OCI-LY1 (cell line): ENCODE measurements around the gene SRSF11.
"Not testable (repeated sequence)": the region's sequence is repeated elsewhere in the genome, so short reads cannot be mapped to it uniquely, and the experiment has no call there.

Experiments
- H2AFZ ChIP-seq: fragments of 200-600 bp; sonication (generic), shearing (Covaris generic); 2 replicates; pipeline ENCODE4 v1.6.0; 2014; ENCODE audit warnings: antibody characterized with exemption, mild to moderate bottlenecking, low read length
- H3F3A ChIP-seq: fragments of 200-600 bp; sonication (generic), shearing (Covaris generic); 2 replicates; pipeline ENCODE4 v1.6.0; 2014; ENCODE audit warnings: mild to moderate bottlenecking, antibody characterized with exemption, low read length, moderate library complexity; ENCODE audit not compliant: insufficient read depth
- H3K27ac ChIP-seq: fragments of 200-600 bp; sonication (generic); 2 replicates; pipeline ENCODE4 v1.5.1; 2014; ENCODE audit warnings: low read length, mixed run types, mild to moderate bottlenecking, low read depth; ENCODE audit not compliant: poor library complexity, severe bottlenecking
- H3K27me3 ChIP-seq: fragments of 200-600 bp; sonication (generic); 2 replicates; pipeline ENCODE4 v1.6.0; 2014; ENCODE audit warnings: antibody characterized with exemption, mild to moderate bottlenecking, low read length, moderate library complexity; ENCODE audit not compliant: insufficient read depth
- H3K36me3 ChIP-seq: fragments of 200-600 bp; sonication (generic); 2 replicates; pipeline ENCODE4 v1.6.1; 2014; ENCODE audit warnings: mild to moderate bottlenecking, antibody characterized with exemption, low read length, moderate library complexity, mixed read lengths; ENCODE audit not compliant: insufficient read depth
- H3K4me1 ChIP-seq: fragments of 200-600 bp; sonication (generic); 2 replicates; pipeline ENCODE4 v1.5.1; 2014; ENCODE audit warnings: mild to moderate bottlenecking, low read length, moderate library complexity; ENCODE audit not compliant: insufficient read depth, severe bottlenecking
- H3K4me2 ChIP-seq: fragments of 200-600 bp; sonication (generic), shearing (Covaris generic); 2 replicates; pipeline ENCODE4 v1.6.1; 2014; ENCODE audit warnings: low read length
- H3K4me3 ChIP-seq: fragments of 200-600 bp; sonication (generic); 2 replicates; pipeline ENCODE4 v1.5.1; 2014; ENCODE audit warnings: low read length, low read depth, mild to moderate bottlenecking, mixed read lengths; ENCODE audit not compliant: poor library complexity, severe bottlenecking
- H3K79me2 ChIP-seq: fragments of 200-600 bp; shearing (Covaris generic); 2 replicates; pipeline ENCODE4 v1.6.1; 2016; ENCODE audit warnings: mixed run types, low read length, mixed read lengths; ENCODE audit not compliant: insufficient read depth
- H3K9ac ChIP-seq: fragments of 200-600 bp; sonication (generic), shearing (Covaris generic); 2 replicates; pipeline ENCODE4 v1.6.1; 2014; ENCODE audit warnings: mild to moderate bottlenecking, low read length, mixed read lengths
- H3K9me2 ChIP-seq: fragments of 200-600 bp; sonication (generic), shearing (Covaris generic); 2 replicates; pipeline ENCODE4 v1.6.1; 2014; ENCODE audit warnings: low read depth, mild to moderate bottlenecking, low read length, mixed read lengths
- H3K9me3 ChIP-seq: fragments of 200-600 bp; shearing (Covaris generic); 2 replicates; pipeline ENCODE4 v1.6.1; 2014; ENCODE audit warnings: low read length, mixed read lengths
- H4K20me1 ChIP-seq: fragments of 200-600 bp; sonication (generic), shearing (Covaris generic); 2 replicates; pipeline ENCODE4 v1.6.0; 2016; ENCODE audit warnings: mild to moderate bottlenecking, low read length; ENCODE audit not compliant: insufficient read depth
- CTCF ChIP-seq: fragments of 200-600 bp; sonication (generic), shearing (Covaris generic); IDR thresholded peaks from 2 replicates; pipeline ENCODE4 v1.5.1; 2017; ENCODE audit warnings: mild to moderate bottlenecking, antibody characterized with exemption, low read length, moderate library complexity, mixed read lengths
- EZH2 ChIP-seq: fragments of 200-600 bp; sonication (generic), shearing (Covaris generic); IDR thresholded peaks from 2 replicates; pipeline ENCODE4 v1.8.0; 2017; ENCODE audit warnings: borderline replicate concordance, mixed run types, mild to moderate bottlenecking, antibody characterized with exemption, low read length, moderate library complexity, mixed read lengths

SRSF11 gene

GRCh38 chr1:70188522-70188921 is 32.7 kb upstream of the SRSF11 start:
- Histone ChIP-seq H3K9me3 (no peaks in the 10 kb centered on the region), H3K36me3 (peaks cover 5% of the 10 kb centered on the region; the same call in 1 of the 2 replicates), H3F3A (no peaks in the 10 kb centered on the region), H3K27me3 (no peaks in the 10 kb centered on the region), H3K27ac (no peak overlapping the region), H3K4me2 (no peak overlapping the region), H3K4me3 (no peak overlapping the region), H3K9ac (no peak overlapping the region), H4K20me1 (no peaks in the 10 kb centered on the region), H3K4me1 (no peaks in the 10 kb centered on the region), H2AFZ (no peak overlapping the region), H3K9me2 (no peaks in the 10 kb centered on the region), H3K79me2 (peaks cover 29% of the 10 kb centered on the region)
- TF ChIP-seq CTCF (no peak), EZH2 (no peak)

- Histone ChIP-seq H3K27ac (no peak overlapping the region), H4K20me1 (no peaks in the 10 kb centered on the region), H3F3A (no peaks in the 10 kb centered on the region), H3K9me2 (no peaks in the 10 kb centered on the region), H3K27me3 (no peaks in the 10 kb centered on the region), H3K36me3 (no peaks in the 10 kb centered on the region; the same call in 1 of the 2 replicates), H2AFZ (no peak overlapping the region), H3K79me2 (peaks cover 44% of the 10 kb centered on the region), H3K4me1 (no peaks in the 10 kb centered on the region), H3K9me3 (no peaks in the 10 kb centered on the region), H3K4me2 (no peak overlapping the region), H3K9ac (no peak overlapping the region), H3K4me3 (no peak overlapping the region)
- TF ChIP-seq CTCF (no peak), EZH2 (no peak)
Observed at GRCh38 chr1:70190180-70190579, 31.0 kb upstream of the SRSF11 start.

GRCh38 chr1:70192446-70192845 is 28.7 kb upstream of the SRSF11 start:
- not testable (repeated sequence) for H3K4me3 ChIP-seq, H2AFZ ChIP-seq, H3F3A ChIP-seq, H3K27ac ChIP-seq, H3K27me3 ChIP-seq, H3K9me2 ChIP-seq, H3K36me3 ChIP-seq, H4K20me1 ChIP-seq, H3K4me1 ChIP-seq, H3K9me3 ChIP-seq, H3K4me2 ChIP-seq, H3K9ac ChIP-seq
- peaks cover 60% of the 10 kb centered on the region for H3K79me2 ChIP-seq

- no peak for TF ChIP-seq EZH2
- TF ChIP-seq CTCF: no peak
- H3K4me1 ChIP-seq: no peaks in the 10 kb centered on the region
- H3K9me2 ChIP-seq: no peaks in the 10 kb centered on the region
- no peak overlapping the region for H3K4me3 ChIP-seq
- no peak overlapping the region for H3K27ac ChIP-seq
- H3K9ac ChIP-seq: no peak overlapping the region
- no peak overlapping the region for H2AFZ ChIP-seq
- H3K9me3 ChIP-seq: no peaks in the 10 kb centered on the region
- no peaks in the 10 kb centered on the region for H3K36me3 ChIP-seq
- no peaks in the 10 kb centered on the region for H4K20me1 ChIP-seq
- no peak overlapping the region for H3K4me2 ChIP-seq
- no peaks in the 10 kb centered on the region for H3K27me3 ChIP-seq
- peaks cover 76% of the 10 kb centered on the region for H3K79me2 ChIP-seq
- no peaks in the 10 kb centered on the region for H3F3A ChIP-seq
Observed at GRCh38 chr1:70194601-70195000, 26.6 kb upstream of the SRSF11 start.
